Measurements from ENCODE around the gene MACROD1. TPM values are rescaled to one million over a fixed set of nuclear protein-coding genes. Genes with fewer than 3 reads are reported as not detected.

The MACROD1 gene
- total and polyA plus RNA-seq, 10 of the 15 experiments (the other 5 are each of a cell fraction or from before 2014, with no cell fraction given): 1.2 to 22.7 (median 11.3) TPM; not detected in 1

GRCh38 chr11:63958008-63958407 lies 207.9 kb downstream of the MACROD1 start:
- FAIRE-seq: no peak

GRCh38 chr11:63952570-63952969 lies 213.3 kb downstream of the MACROD1 start:
- H4K20me1 ChIP-seq (ENCODE audit: control insufficient read depth, insufficient read depth): no peaks in the 10 kb centered on the region
- no peak for TF ChIP-seq PAX5 (IDR thresholded peaks at IDR 0.05; ENCODE audit: borderline replicate concordance, low read depth, low read length)
- RAD21 ChIA-PET (ENCODE audit: unreplicated experiment): interaction anchor here (1.1 kb wide), 1 partner anchor 113 kb away, joined by 3 read pairs; no protein-coding TSS in a partner anchor
- H3K36me3 ChIP-seq (ENCODE audit: control insufficient read depth in 2 of 2, insufficient read depth in 2 of 2, low read length in 1 of 2): peaks cover 17 to 32% of the 10 kb centered on the region in 2 experiments
- WGBS (ENCODE audit: insufficient coverage, insufficient replicate concordance, low lambda C conversion rate, missing lambda C conversion rate): 90% methylated on average over 4 of the region's 4 CpGs
- peaks cover 2% of the 10 kb centered on the region; the same call in 1 of the 2 replicates for H3K79me2 ChIP-seq (ENCODE audit: control insufficient read depth, insufficient read depth, low read length)
- intact Hi-C loops (cut with micrococcal nuclease; ENCODE audit: unreplicated experiment): loop anchor here (5.0 kb wide), 1 partner anchor 185 kb away; the partner anchor contains the start of gene ZFTA
- POLR2A ChIA-PET: interaction anchor here (0.5 to 1.5 kb wide), 5 partner anchors 8 to 32 kb away, joined by 3 to 6 read pairs (median 5); no protein-coding TSS in a partner anchor
- H3K4me2 ChIP-seq (ENCODE audit: control insufficient read depth, insufficient read depth): peak overlapping the region; percentile 86
- no peaks in the 10 kb centered on the region for H3K27me3 ChIP-seq (replicated peaks in 1 of 2; ENCODE audit: control insufficient read depth in 2 of 2, insufficient read depth in 2 of 2, low read length in 1 of 2)
- H3K27ac ChIP-seq (ENCODE audit: control insufficient read depth, insufficient read depth): peak overlapping the region; percentile 88
- SMC1A ChIA-PET (ENCODE audit: uncharacterized antibody, unreplicated experiment): interaction anchor here (0.7 to 11.4 kb wide), 6 partner anchors 8 to 185 kb away, joined by 3 to 234 read pairs (median 4); partner anchors contain the start of gene MARK2
- FAIRE-seq (no peak), ATAC-seq (no peak; the same call in 2 of the 3 replicates), DNase-seq (ENCODE audit: low read depth, low spot score) (no peak)
- CTCF ChIA-PET: interaction anchor here (0.9 to 12.7 kb wide), 6 partner anchors 10 to 1759 kb away, joined by 3 to 271 read pairs (median 4); partner anchors contain the start of genes MARK2 and NAA40
- peaks cover 23% of the 10 kb centered on the region for H3K4me1 ChIP-seq (ENCODE audit: control insufficient read depth, insufficient read depth, low read length)
- 0 out of 2 replicates have a peak overlapping the region, but pooled peaks have one; percentile 17 for H3K4me3 ChIP-seq
- in situ Hi-C loops (cut with MboI): no loop called here
- BruUV-seq (replicated peaks): no TSS peak
- H3K9ac ChIP-seq (ENCODE audit: control insufficient read depth, insufficient read depth, low read length): peak overlapping the region; percentile 85
- peak overlapping the region; percentile 67 for H2AFZ ChIP-seq (ENCODE audit: control insufficient read depth, low read depth, low read length)
- no peaks in the 10 kb centered on the region for H3K9me3 ChIP-seq (replicated peaks; ENCODE audit: control insufficient read depth, insufficient read depth, low read length)

More at GRCh38 chr11:63958008-63958407, 207.9 kb downstream of the MACROD1 start:
- Histone ChIP-seq H3K4me2 (ENCODE audit: control insufficient read depth, insufficient read depth) (no peak overlapping the region), H3K27me3 (replicated peaks in 1 of 2; ENCODE audit: control insufficient read depth in 2 of 2, insufficient read depth in 2 of 2, low read length in 1 of 2) (no peaks in the 10 kb centered on the region), H2AFZ (ENCODE audit: control insufficient read depth, low read depth, low read length) (no peak overlapping the region), H3K9ac (ENCODE audit: control insufficient read depth, insufficient read depth, low read length) (no peak overlapping the region), H3K9me3 (replicated peaks; ENCODE audit: control insufficient read depth, insufficient read depth, low read length) (no peaks in the 10 kb centered on the region), H3K79me2 (ENCODE audit: control insufficient read depth, insufficient read depth, low read length) (no peaks in the 10 kb centered on the region), H3K4me1 (ENCODE audit: control insufficient read depth, insufficient read depth, low read length) (peaks cover 12% of the 10 kb centered on the region), H3K4me3 (no peak overlapping the region), H3K36me3 (ENCODE audit: control insufficient read depth in 2 of 2, insufficient read depth in 2 of 2, low read length in 1 of 2) (peaks cover 17 to 27% of the 10 kb centered on the region in 2 experiments), H3K27ac (ENCODE audit: control insufficient read depth, insufficient read depth) (no peak overlapping the region), H4K20me1 (ENCODE audit: control insufficient read depth, insufficient read depth) (no peaks in the 10 kb centered on the region)
- TF ChIP-seq ATF7 (IDR thresholded peaks at IDR 0.05; ENCODE audit: low read depth): no peak
- 0 out of 2 replicates have a peak, but pooled peaks have one; percentile 13 for TF ChIP-seq POLR2A (IDR thresholded peaks at IDR 0.05; ENCODE audit: low read depth, low read length)
- DNase-seq (ENCODE audit: low read depth, low spot score): no peak
- ATAC-seq: no peak
- intact Hi-C loops (cut with micrococcal nuclease; ENCODE audit: unreplicated experiment) (no loop called here), in situ Hi-C loops (cut with MboI) (no loop called here)
- ChIA-PET POLR2A (no interaction called here), CTCF (interaction anchor here (0.6 to 1.9 kb wide), 4 partner anchors 11 to 1072 kb away, joined by 3 to 7 read pairs (median 4); no protein-coding TSS in a partner anchor), SMC1A (ENCODE audit: uncharacterized antibody, unreplicated experiment) (interaction anchor here (0.9 kb wide), 2 partner anchors 9 to 155 kb away, joined by 3 read pairs; no protein-coding TSS in a partner anchor), RAD21 (ENCODE audit: unreplicated experiment) (interaction anchor here (0.6 kb wide), 1 partner anchor 1034 kb away, joined by 3 read pairs; no protein-coding TSS in a partner anchor)
- 80% methylated on average over 5 of the region's 5 CpGs for WGBS (ENCODE audit: insufficient coverage, insufficient replicate concordance, low lambda C conversion rate, missing lambda C conversion rate)
- no TSS peak for BruUV-seq (replicated peaks)

Measured in GM12878 (cell line).